ENCODE measurements around the gene FOXP1. TPM values are rescaled to one million over a fixed set of nuclear protein-coding genes. Genes with fewer than 3 reads are reported as not detected.

Gene FOXP1
- total RNA-seq, 1 experiment from 2014 or later: 24.8 TPM

GRCh38 chr3:71102111-71102983 is 481.2 kb downstream of the FOXP1 start:
- DNase-seq: peak in 1 of 2 experiments; percentile 15
- H3K4me1 ChIP-seq: peaks cover 34% of the 10 kb centered on the region
- no peaks in the 10 kb centered on the region for H3K36me3 ChIP-seq
- no peak overlapping the region for H3K4me3 ChIP-seq
- no peaks in the 10 kb centered on the region for H3K9me3 ChIP-seq (replicated peaks)
- peak overlapping the region; percentile 22; the same call in 1 of the 2 replicates for H3K27ac ChIP-seq
- H3K27me3 ChIP-seq: no peaks in the 10 kb centered on the region

DNA sequence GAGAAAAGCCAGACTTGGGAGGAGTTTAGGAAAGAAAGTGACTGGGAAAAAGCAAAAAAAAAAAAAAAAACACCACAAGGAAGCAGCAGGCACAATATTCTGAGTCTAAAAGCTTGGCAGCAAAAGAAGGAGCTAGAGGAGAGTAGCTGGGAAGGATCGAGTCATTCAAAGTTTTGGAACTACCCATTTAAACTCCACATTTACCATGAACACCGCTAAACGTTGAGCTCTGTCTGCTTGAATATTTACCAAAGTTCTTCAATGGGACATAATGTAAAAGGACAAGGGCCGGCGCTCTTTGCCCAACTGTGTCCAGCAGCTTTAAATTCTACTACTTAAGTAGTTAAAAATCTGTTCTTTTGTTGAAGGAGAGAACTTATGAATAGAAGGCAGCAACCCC is 481.9 kb downstream of the FOXP1 start:
- Histone ChIP-seq H3K27ac (peak overlapping the region; percentile 22; the same call in 1 of the 2 replicates), H3K4me3 (no peak overlapping the region), H3K27me3 (no peaks in the 10 kb centered on the region), H3K9me3 (replicated peaks) (no peaks in the 10 kb centered on the region), H3K36me3 (no peaks in the 10 kb centered on the region), H3K4me1 (peaks cover 34% of the 10 kb centered on the region)
- DNase-seq: no peak

DNA sequence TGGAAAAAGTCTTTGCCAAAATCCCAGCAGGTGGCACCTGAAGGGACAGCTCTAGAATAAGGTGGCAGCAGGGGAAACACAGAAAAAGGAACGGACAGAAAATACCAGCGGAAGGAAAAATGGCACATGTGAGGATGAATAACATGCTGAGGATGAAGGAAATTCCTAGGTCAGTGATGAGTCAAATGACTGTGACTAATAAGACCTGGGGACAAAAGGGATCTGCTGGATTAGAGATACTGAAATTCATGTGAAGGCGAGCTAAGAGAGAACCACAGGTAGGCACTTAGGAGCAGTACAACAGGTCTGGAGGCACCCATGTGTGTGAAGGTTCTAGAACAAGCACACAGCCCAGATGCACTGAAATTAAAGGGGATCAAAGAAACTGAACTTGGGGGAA is 482.5 kb downstream of the FOXP1 start:
- Histone ChIP-seq H3K4me3 (no peak overlapping the region), H3K27me3 (no peaks in the 10 kb centered on the region), H3K9me3 (replicated peaks) (no peaks in the 10 kb centered on the region), H3K4me1 (peaks cover 34% of the 10 kb centered on the region), H3K36me3 (no peaks in the 10 kb centered on the region), H3K27ac (no peak overlapping the region)
- no peak for DNase-seq

DNA sequence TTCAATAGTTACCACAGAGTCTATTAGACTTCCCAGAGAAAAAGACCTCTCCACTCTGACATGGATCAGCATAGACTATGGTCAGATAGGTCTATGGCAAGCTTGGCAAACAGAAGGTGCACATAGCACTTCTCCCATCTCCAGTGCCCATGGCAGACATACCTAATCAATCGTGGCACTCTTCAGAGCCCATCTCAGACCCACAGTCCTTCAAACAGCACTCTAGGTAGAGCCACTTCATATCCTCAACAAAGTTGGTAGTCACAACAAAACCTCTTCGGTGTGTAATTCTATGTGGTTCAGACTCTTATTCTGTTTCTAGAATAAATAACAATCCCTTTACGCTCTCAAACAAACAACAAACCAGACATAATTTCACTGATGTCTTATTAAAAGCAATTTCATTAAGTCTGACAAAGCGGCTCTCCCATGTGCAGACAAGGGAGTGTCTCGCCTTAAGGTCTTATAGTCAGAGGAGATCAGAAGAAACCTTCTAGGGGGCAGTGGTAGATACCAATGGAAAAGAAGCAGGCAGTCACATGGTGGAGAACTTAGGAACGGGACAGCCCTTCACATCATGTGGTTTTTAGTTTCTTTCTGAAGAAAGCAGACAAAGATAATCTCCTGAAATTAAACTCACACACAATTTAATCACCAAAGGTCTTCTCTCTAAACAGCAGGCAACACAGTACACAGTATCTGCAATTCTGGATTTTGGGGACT is 483.4 kb downstream of the FOXP1 start:
- H3K4me3 ChIP-seq: no peak overlapping the region
- no peak for DNase-seq
- peaks cover 34% of the 10 kb centered on the region for H3K4me1 ChIP-seq
- no peak overlapping the region for H3K27ac ChIP-seq
- H3K27me3 ChIP-seq: no peaks in the 10 kb centered on the region
- H3K9me3 ChIP-seq (replicated peaks): no peaks in the 10 kb centered on the region
- H3K36me3 ChIP-seq: no peaks in the 10 kb centered on the region

GRCh38 chr3:71097557-71097956 is 486.0 kb downstream of the FOXP1 start:
- Histone ChIP-seq H3K36me3 (no peaks in the 10 kb centered on the region), H3K9me3 (replicated peaks) (no peaks in the 10 kb centered on the region), H3K27ac (no peak overlapping the region), H3K4me3 (no peak overlapping the region), H3K4me1 (peaks cover 18% of the 10 kb centered on the region), H3K27me3 (no peaks in the 10 kb centered on the region)
- DNase-seq: no peak

DNA sequence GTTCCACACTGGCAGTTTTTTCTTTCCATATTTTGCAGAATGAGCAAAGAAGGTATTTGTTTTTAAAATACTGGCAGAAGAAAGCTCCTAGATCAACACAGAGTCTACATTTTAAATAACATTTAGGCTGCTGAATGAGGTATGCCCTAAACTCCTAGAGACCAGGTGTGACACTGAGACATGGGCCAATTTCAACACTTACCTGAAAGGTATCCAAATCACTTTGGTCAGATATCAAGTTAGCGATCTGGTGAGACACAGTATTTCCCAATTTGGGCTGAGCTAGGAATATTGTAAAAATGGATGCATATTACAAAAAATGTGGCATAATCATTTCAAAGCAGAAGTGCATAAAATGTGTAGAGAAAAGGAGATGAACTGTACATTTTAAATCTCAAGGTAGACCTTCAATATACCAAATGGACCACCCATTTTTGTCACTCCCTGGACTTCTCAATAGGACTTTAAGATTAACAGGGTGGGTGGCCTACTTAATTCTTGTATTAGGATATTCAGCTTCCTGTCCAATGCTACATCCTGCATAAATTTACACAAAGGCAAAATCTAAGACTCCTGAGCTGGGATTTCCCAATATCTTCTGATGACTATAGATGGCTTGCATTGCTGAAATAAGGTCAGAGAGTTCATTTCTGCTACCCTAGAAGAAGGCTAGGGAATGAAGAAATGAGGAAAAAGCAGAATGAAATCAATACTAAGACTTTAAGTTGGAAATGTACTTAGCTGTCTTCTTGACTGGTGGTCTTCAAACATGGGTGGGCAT is 487.8 kb downstream of the FOXP1 start:
- no peaks in the 10 kb centered on the region for H3K9me3 ChIP-seq (replicated peaks)
- H3K27me3 ChIP-seq: no peaks in the 10 kb centered on the region
- H3K27ac ChIP-seq: no peak overlapping the region
- peaks cover 1% of the 10 kb centered on the region; the same call in 1 of the 2 replicates for H3K4me1 ChIP-seq
- no peaks in the 10 kb centered on the region for H3K36me3 ChIP-seq
- DNase-seq: no peak
- no peak overlapping the region for H3K4me3 ChIP-seq

DNA sequence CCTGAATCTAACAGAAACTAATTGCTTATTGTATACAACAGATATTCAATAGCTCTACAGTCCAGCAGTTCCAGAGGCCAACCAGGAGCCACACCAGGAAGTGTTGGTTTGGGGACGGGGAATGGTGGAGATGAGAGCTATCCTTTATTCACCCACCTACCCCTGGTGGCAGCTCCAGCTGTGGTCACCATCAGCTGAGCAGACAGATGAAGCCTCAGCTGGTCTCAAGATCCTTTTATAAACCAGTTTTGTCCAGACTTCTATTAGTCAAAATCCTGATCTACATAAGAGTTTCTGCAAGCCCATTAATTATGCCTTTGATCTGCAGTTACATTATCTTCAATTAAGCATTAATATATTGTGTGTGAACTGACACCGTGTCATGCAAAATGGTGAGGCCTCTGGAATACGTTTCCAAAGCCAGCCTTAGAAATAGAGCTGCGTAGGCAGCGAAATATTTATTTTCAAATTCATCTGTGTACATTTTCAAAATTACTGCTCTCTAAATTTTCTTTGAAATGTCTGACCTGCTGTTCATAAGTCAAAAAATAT is 488.8 kb downstream of the FOXP1 start:
- DNase-seq: no peak
- Histone ChIP-seq H3K27me3 (no peaks in the 10 kb centered on the region), H3K36me3 (no peaks in the 10 kb centered on the region), H3K4me1 (no peaks in the 10 kb centered on the region), H3K9me3 (replicated peaks) (no peaks in the 10 kb centered on the region), H3K27ac (no peak overlapping the region), H3K4me3 (no peak overlapping the region)

DNA sequence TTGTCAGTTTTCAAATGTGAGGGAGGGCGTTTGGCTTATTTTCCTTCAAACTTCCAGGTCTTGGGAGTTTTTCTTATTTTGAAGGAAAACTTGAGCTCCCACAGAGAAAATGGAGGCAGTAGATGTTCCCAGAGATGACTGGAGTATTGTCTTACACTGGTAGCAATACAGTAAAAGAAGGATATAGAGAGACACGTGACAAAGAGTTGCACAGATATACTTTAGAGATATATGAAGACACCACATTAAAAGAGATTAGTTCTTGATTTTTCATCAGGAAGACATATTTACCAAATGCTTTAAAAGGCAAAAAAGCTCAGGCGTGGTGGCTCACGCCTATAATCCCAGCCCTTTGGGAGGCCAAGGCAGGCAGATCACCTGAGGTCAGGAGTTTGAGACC is 490.9 kb downstream of the FOXP1 start:
- Histone ChIP-seq H3K9me3 (replicated peaks) (no peaks in the 10 kb centered on the region), H3K4me1 (no peaks in the 10 kb centered on the region), H3K27ac (no peak overlapping the region), H3K4me3 (no peak overlapping the region), H3K27me3 (no peaks in the 10 kb centered on the region), H3K36me3 (no peaks in the 10 kb centered on the region)
- no peak for DNase-seq

- H3K27ac ChIP-seq: no peak overlapping the region
- no peaks in the 10 kb centered on the region; the same call in 1 of the 2 replicates for H3K4me1 ChIP-seq
- DNase-seq: no peak
- no peaks in the 10 kb centered on the region for H3K9me3 ChIP-seq (replicated peaks)
- H3K27me3 ChIP-seq: no peaks in the 10 kb centered on the region
- no peaks in the 10 kb centered on the region for H3K36me3 ChIP-seq
- no peak overlapping the region for H3K4me3 ChIP-seq
These were observed 493.3 kb downstream of the FOXP1 start for GRCh38 chr3:71090207-71090606.

GRCh38 chr3:71089271-71089847 is 494.2 kb downstream of the FOXP1 start:
- Histone ChIP-seq H3K27ac (no peak overlapping the region), H3K9me3 (replicated peaks) (no peaks in the 10 kb centered on the region)
- DNase-seq: no peak

GRCh38 chr3:71088742-71089141 is 494.8 kb downstream of the FOXP1 start:
- Histone ChIP-seq H3K27ac (no peak overlapping the region), H3K4me1 (no peaks in the 10 kb centered on the region; the same call in 1 of the 2 replicates), H3K9me3 (replicated peaks) (no peaks in the 10 kb centered on the region), H3K36me3 (no peaks in the 10 kb centered on the region), H3K4me3 (no peak overlapping the region), H3K27me3 (no peaks in the 10 kb centered on the region)
- DNase-seq: no peak

More at GRCh38 chr3:71089271-71089847, 494.2 kb downstream of the FOXP1 start:
- Histone ChIP-seq H3K36me3 (no peaks in the 10 kb centered on the region), H3K4me3 (no peak overlapping the region), H3K27me3 (no peaks in the 10 kb centered on the region), H3K4me1 (no peaks in the 10 kb centered on the region; the same call in 1 of the 2 replicates)

- Histone ChIP-seq H3K9me3 (replicated peaks) (no peaks in the 10 kb centered on the region), H3K27ac (no peak overlapping the region), H3K4me3 (no peak overlapping the region), H3K27me3 (no peaks in the 10 kb centered on the region), H3K4me1 (no peaks in the 10 kb centered on the region; the same call in 1 of the 2 replicates), H3K36me3 (no peaks in the 10 kb centered on the region)
- DNase-seq: no peak
These were observed 495.4 kb downstream of the FOXP1 start for GRCh38 chr3:71088019-71088708.

DNA sequence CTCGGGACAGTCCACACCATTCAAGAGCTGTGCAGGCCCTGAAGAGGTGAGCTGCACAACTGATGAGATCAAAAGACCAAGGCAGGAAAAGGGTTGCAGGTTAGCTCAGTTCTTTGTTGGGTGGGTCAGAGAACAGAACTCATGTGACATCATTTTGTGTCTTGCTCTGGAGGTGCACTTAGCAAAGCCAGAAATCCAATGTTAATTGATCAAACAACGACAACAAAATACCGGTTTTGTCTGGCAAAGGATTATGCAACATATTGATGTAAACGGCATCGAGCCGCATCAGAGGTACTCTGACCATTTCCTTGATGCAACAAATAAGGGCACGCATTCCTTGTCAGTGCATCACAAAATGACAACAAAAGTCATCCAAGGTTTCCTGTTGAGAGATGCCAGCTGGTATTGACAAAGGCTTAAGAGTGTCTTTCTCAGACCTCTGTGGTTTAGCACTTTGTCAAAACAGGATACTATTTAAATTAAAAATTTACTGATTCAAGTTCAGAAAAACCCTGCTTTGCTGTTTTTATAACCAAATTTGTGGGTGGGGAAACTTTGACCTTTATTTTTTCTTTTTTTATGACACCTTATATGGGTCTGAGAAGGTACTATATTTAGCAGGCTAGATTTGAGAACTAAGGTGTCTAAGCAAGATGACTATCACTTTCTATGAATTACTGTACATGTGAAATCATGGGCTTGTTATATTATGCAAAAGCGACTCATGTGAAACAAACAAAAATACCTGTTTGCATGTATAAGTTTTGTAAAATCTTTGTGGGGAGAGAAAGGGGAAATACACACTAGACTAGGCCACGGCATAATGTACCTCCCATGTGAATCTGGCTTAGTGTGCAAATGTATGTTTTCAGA is 496.1 kb downstream of the FOXP1 start:
- Histone ChIP-seq H3K27me3 (no peaks in the 10 kb centered on the region), H3K27ac (no peak overlapping the region), H3K9me3 (replicated peaks) (no peaks in the 10 kb centered on the region), H3K4me3 (no peak overlapping the region), H3K36me3 (no peaks in the 10 kb centered on the region), H3K4me1 (no peaks in the 10 kb centered on the region; the same call in 1 of the 2 replicates)
- DNase-seq: no peak
